ENCODE measurements around the gene SNTG2.

Gene SNTG2

DNA sequence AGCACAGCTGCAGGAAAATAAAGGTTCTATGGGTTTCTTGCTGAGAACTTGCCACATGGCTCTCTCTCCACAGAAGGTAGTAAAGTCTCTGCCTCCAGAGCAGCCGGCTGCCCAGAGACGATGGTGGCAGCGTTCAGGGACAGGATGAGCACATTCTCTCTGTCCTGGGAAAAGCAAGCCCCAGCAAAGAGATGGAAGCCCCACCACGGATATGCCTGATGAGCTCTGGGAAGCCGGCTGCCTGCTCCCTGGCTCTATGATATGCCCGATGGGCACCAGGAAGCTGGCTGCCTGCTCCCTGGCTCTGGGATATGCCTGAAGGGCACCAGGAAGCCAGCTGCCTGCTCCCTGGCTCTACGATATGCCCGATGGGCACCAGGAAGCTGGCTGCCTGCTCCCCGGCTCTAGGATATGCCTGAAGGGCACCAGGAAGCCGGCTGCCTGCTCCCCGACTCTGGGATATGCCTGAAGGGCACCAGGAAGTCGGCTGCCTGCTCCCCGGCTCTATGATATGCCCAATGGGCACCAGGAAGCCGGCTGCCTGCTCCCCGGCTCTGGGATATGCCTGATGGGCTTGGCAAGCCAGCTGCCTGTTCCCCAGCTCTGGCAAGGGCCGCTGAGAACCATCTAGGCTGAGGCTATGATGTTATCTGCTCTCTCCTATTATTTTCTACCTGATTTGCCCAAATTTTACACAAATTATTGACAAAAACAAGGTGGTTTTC, 21.5 kb upstream of the SNTG2 start:
- no peak for DNase-seq

DNA sequence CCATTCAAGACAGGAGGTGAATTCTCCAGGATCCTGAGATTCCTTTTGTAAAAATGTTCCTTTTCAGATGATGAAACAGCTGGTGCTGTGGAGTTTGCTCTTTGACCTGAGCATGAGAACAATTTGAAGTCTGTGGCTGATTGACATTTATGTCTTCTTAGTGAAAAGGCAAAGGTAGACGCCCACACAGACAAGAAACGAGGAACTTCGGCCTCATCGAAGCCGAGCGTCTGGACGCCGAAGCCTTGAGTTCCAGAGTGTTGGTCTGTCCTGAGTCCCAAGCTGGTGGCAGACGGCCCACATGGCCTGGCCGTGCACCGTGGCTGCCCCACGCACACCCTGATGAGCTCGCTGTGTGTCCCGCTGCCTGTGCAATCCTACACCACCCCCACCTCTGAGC, 20.7 kb upstream of the SNTG2 start:
- no peak for DNase-seq

- no peak for DNase-seq
These were observed 19.7 kb upstream of the SNTG2 start for GRCh38 chr2:930935-931334.

- peak; percentile 55 for DNase-seq
These were observed 18.1 kb upstream of the SNTG2 start for GRCh38 chr2:932320-933115.

DNA sequence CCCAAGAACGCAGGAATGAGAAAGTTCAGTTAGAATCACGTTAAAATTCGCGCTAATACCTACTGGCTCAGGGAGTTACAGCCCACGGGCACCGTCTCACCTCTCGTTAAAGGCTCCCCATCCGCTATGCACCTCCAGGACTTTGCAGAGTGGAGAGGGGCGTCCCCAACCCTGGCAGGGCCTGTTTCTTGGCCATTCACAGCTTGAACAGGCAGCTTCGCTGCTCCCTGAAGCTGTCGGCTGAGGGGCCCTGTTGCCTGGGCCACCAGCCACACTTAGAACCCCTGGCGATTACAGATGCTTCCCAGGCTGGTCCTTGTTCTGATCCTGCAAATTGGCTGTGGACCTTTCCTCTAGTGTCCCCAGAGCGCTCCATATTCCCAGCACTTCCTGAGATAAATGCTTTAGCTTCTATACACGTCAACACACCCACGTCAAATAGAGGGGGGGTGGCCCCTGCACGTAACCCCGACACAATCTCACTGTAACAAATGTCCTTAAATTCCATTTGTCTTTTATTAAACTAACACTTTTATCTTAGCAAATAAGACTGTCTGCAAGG, 16.8 kb upstream of the SNTG2 start:
- DNase-seq = no peak

DNA sequence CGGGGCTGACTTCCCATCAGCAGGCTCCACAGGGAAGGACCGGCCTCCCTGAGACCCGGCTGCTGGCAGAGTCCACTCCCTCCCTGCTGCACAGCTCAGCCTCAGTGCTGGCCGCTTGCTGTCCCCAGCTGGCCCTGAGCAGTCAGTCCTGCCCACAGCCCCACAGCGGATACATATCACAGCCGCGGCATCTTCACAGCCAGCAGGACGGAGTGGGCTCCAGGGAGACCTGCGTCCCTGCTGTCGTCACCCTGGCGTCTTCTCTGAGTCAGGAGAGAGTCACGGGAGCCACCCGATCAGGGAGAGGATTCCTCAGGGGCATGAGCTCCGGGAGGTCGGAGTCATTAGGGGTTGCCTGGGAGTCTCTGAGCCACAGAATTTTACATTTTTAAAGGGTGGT, 13.1 kb upstream of the SNTG2 start:
- peak; percentile 38 for DNase-seq

GRCh38 chr2:938181-939005, 12.3 kb upstream of the SNTG2 start:
- no peak for DNase-seq

DNA sequence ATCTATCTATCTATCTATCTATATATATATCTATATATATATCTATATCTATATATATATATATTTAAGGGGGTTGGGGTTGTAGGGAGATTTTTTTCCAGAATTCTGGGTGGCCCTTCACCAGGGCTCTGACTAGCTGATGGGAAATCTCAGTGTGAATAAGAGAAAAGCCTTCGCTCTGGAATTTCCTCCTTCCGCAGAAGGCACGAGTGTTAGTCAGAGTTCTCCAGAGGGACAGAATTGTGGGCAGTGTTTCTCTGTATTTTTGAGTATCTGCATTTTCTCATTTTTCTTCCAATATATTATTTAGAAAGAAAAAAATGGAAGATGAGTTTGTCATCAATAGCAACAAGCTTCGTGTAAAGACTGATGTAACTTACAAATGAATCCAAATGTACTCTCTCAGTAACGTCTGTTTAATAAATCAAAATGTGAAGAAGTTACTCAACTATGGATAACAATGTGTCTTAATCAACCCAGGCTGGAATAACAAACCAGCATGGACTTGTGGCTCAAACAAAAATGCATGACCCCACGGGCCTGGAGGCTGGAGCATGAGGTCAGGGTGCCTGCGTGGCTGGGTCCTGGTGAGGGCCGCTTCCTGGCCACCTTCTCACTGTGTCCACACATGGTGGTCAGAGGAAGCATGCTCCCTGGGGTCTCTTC, 10.6 kb upstream of the SNTG2 start:
- DNase-seq = no peak

DNA sequence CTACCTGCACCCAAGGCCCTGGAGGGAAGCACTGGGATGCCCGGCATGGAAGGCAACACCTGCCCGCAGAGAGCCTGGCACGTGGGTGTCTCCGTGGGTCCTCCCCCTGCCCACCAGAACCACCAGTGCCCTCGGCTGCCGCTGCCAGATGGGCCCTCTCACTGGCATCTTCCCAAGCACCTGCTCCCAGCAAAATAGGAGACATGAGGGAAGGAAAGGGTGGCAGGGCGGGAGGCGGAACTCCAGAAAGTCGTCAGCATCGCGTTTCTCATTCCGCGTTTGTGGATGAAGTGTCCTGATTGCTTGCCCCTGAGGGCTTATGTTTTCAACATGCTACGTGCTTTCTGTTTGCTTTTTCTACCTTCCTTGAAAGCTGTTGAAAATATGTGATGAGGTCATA, 8.8 kb upstream of the SNTG2 start:
- no peak for DNase-seq

- peak; percentile 81 for DNase-seq
These were observed 7.7 kb upstream of the SNTG2 start for GRCh38 chr2:942775-943460.

GRCh38 chr2:943461-943797, 7.2 kb upstream of the SNTG2 start:
- DNase-seq = no peak

DNA sequence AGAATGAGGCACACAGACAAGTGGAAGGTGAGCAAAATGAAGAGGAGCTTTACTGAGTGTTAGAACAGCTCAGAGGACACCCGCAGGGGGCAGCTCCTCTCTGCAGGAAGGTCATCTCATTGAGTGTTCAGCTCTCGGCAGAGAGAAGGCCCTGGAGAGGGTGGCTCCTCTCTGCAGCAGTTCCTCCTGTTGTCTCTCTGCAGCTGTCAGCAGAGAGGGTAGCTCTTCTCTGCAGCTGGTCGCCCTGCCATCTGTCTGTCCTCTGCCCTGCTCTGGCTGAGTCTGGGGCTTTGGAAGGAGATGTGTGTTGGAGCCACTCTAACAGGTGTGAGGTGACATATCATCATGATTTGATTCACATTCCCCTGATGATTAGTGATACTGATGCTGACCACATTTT, 6.8 kb upstream of the SNTG2 start:
- no peak for DNase-seq

DNA sequence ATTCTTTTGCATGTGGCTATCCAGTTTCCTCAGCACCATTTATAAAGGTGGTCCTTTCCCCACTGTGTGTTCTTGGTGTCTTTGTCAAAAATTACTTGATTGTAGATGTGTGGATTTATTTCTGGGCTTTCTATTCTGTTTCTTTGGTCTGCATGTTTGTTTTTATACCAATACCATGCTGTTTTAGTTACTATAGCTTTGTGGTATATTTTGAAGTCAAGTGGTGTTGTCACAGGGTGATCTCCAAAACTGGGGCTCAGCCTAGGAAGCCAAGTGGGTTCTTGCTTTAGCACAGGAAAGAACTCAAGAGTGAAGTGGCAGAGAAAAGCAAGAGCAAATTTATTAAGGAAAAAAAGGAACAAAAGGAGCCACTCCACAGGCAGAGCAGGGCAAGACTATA, 6.0 kb upstream of the SNTG2 start:
- DNase-seq = no peak

GRCh38 chr2:945104-945503, 5.5 kb upstream of the SNTG2 start:
- DNase-seq = no peak

DNA sequence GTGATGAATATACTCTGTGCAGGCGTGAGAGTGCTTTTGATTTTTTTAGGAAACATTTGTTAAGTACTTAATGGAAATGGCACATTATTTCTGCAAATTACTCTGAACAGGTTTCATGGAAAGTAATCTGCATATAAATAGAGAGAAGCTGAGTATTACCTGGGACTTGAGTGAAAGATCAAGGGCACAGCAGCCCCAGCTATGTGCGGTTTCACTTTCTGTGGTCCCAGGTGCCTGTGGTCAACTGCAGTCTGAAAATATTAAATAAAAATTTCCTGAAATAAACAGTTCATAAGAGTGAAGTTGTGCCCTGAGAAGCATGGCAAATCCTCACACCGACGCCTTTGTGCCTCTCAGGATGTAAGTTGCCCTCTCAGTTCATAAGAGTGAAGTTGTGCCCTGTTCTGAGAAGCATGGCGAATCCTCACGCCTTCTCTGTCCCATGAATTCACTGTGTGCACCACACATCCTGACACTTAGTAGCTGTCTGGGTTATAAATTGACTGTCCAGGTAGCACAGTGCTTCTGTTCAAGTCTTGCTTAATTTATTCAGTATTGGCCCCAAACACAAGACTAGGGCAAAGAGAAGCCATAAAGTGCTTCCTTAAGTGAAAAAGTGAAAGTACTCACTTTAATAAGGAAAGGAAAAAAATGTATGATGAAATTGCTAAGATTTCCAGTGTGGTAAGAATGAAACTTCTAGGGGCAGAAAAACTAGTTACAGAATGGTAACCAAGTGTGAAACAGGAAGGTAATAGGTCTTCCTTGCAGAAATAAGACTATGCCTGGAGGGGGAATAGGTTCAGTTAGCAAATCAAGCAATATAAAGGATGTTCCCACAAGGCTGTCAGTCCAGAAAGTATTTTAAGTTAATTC, 4.3 kb upstream of the SNTG2 start:
- no peak for DNase-seq

- DNase-seq = peak; percentile 40
These were observed 1.1 kb upstream of the SNTG2 start for GRCh38 chr2:949384-950079.

DNA sequence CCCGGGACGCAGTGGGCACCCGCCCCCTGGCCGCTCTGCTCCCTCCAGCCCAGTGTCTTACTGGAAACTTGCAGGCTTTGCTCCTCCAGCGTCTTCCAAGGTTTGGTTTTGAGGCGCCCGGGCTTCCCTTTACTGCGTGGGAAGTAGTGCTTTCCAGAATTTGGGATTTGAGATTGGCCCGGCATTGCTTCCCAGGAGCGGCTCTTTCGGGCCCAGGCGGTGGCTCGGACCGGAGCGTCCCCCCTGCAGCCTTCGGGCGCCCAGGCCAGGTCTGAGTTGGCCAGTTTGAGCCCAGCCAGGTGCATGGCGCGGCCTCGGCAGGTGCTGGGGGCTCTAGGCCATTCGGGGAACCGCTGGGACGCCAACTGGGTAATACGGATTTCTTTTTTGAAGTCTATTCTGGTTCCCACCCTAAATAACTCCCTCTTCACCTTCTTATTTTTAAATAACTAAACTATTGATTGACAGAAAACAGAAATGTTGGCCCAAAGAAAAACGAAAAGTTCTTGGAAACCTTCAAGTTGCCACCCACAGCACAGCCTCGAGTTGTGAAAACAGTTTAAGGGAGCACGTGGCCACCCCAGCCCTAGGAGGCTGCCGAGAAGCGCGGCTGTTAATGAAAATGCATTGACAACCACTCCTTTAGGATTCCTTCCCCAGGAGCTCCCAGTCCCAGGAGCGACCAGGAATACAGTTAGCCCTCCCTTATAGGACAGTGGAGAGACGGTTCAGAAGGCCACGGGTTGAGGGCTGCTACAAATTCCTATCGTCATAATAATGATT, 766 bp downstream of the SNTG2 start:
- peak; percentile 43 for DNase-seq

DNA sequence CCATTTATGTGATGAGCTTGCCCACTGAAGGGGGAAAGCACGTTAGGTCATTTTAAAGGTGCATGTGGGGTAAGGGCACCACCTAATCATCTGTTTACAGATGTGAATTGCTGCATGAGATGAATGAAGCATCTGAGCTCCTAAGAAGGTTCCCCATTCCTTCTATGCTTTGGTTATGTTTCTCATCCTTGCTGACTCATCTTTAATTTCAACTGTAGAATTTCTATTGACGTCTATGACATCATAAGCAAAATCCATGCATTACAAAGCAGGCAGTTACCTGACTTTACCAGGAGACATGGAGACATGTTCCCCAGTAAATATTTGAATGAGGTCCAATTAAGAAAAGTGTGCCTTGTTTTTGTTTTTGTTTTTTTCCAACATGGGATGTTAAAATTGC, 2.8 kb downstream of the SNTG2 start:
- DNase-seq = no peak

- no peak for DNase-seq
These were observed 3.5 kb downstream of the SNTG2 start for GRCh38 chr2:953975-954686.

Data from retina (tissue), 1 donor.